Activated CD4-positive, alpha-beta T cell treated with anti-CD3 and anti-CD28 coated beads, Interleukin-2, amount 50 U/mL, for 4 hours (primary cell): ENCODE data around the gene MISP.

ENCODE experiments used
- DNase-seq, 2 experiments: peaks; one replicate each; pipeline ENCODE4 v3.0.0-alpha.2; 2020

The MISP gene

GRCh38 chr19:778910-779653, 28.2 kb downstream of the MISP start:
- DNase-seq = no peak

DNA sequence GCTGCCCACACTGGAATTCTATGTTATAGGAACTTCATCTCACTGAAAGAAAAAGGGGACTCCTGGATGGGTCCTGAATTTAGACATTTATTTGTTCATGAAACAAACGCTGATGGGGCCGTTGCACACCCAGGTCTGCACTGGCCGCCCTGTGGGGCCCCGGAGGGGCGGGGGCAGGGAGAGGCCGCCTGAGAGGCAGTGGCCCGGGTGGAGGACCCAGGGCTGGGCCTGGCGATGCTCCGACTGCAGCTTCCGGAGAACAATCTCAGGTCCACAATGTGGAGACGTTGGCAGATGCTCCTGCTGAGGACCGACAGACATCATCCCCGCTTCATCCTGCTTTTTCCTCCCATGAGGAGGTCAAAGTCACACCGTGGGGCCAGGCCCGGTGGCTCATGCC, 30.0 kb downstream of the MISP start:
- no peak for DNase-seq

- no peak for DNase-seq
Measured at GRCh38 chr19:781800-782184, 30.9 kb downstream of the MISP start.

- DNase-seq = no peak
Measured at GRCh38 chr19:782185-782877, 31.4 kb downstream of the MISP start.

DNA sequence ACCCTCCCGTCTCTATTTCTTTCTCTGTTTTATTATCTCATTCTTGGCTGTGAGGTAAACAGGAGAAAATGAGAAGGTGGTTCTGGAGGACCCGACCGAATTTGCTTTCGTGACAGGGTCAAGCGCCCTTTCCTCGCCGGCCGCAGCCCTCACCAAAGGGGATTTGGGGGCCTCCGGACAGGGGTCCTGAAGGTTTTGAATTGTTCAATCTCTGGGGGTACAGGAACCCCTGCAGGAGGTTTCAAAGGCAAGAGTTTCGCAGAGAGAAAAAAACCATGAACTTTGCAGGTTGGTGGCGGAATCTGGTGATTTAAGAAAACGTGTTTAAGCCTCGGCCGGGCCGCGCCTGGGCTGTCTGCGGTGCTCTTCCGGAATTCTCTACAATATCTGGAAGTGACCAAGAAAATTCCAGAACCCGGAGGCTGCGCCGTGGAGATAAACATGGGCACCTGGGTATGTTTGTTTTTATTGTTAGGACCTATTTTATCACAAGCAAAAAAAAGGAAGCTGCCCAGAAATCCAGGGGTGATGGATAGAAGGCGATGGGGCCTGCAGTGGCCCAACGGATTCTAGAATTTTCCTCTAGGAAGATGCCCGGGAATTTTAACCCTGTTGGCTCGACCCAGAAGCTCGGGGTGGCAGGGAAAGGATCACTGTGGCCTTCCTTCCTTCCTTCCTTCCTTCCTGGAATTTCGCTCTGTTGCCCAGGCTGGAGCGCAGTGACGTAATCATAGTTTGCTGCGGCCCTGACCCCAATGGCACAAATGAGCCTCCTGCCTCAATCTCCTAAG, 32.2 kb downstream of the MISP start:
- no peak for DNase-seq

DNA sequence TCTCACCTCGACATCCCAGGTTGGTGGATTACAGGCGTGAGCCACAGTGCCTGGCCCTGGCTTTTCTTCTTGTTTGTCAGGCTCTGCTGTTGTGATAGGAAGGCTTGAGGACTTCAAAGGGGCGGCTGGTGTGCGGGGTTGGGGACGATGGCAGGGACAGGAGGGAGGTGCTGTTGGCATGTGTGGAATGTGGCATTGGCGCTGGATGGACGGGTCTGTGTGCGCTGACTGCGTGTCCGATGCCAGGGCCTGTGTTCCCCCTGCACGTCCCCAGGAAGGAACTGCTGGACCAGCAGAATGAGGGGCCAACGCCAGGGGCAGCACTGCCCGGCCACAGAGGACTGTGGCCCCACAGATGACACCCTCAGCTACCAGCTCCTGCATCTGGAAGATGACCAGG, 33.6 kb downstream of the MISP start:
- DNase-seq = no peak

DNA sequence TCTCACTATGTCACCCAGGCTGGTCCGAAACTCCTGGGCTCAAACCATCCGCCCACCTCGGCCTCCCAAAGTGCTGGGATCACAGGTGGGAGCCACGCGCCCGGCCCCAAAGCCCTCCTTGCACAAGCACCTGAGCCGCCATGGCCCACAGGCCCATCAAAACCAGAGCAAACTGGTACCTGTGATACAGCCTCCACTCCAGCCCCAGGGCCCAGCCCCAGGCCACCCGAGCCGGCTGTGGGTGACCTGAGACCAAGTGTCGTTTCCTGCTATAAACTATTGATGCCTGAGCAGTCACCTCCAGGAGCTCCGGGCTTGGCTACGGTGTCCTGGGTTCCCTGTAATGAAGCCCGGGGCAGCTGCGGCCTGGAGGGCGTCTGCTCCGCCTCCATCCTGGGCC, 36.6 kb downstream of the MISP start:
- no peak for DNase-seq

DNA sequence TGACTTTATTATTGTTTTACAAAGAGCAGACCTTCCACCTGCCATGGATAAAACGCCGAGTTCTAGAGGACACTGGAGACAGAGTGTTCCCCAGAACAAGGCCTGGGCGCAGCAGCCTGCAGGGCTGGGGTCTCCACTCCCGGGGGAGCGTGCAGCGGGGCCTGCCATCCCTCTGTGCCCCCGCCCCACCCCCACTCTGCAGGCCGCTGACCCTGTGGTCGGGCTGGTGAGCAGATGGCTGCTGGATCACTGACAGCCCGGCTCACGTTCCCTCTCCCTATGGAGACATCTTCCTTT, 37.7 kb downstream of the MISP start:
- DNase-seq = no peak

DNA sequence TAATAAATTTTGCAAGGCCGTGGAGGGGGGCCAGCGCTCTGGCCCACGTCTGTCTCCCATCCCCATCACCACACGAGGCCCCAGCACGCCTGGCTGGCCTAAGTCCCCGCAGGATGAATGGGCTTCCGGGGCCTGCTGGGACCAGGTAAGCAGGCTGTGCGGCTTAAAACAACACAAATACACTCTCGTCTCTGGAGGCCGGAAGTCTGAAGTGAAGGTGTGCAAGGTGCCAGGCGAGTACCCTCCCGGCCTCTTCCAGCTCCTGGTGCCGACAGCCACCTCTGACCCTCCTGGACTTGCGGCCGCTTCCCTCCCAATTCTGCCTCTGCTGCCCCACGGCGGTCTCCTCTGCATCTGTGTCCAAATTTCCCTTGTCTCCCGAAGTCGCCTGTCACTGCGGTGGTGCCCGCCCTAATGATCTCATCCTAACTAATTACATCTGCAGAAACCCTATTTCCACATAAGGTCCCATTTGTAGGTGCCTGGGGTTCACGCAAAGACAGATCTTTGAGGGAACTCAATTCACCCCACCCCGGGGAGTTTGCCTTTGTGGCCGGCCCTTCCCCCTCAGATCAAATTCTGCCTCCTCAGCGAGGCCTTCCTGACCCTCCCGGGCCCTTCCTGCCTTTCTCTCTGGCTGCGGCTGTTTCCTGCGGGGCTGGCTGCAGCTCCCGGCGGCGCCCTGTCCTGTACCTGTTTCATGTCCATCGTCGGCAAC, 38.2 kb downstream of the MISP start:
- no peak for DNase-seq

- no peak for DNase-seq
Measured at GRCh38 chr19:789701-790060, 38.8 kb downstream of the MISP start.

GRCh38 chr19:791007-791566, 40.2 kb downstream of the MISP start:
- DNase-seq = no peak

- no peak for DNase-seq
Measured at GRCh38 chr19:791567-792305, 40.8 kb downstream of the MISP start.

GRCh38 chr19:792306-792885, 41.5 kb downstream of the MISP start:
- no peak for DNase-seq

DNA sequence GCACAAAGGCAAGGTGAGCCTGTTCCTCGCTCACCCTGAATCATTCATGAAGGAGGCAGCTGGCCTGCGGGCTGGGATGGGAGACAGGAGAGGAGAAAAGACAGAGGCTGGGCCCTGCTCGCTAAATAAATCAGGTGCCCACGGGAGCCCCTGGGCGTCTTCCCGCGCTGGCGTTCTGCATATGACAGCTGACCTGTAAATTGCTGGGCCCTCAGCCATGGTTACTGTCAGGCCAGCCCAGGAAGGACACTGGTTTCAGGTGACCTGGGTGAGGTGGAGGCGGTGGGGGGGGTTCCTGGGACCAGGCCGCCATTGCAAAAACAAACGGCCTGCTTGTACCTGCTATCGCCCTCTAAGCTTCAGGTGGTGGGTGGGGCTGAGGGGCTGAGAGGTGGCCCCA, 42.9 kb downstream of the MISP start:
- no peak for DNase-seq

DNA sequence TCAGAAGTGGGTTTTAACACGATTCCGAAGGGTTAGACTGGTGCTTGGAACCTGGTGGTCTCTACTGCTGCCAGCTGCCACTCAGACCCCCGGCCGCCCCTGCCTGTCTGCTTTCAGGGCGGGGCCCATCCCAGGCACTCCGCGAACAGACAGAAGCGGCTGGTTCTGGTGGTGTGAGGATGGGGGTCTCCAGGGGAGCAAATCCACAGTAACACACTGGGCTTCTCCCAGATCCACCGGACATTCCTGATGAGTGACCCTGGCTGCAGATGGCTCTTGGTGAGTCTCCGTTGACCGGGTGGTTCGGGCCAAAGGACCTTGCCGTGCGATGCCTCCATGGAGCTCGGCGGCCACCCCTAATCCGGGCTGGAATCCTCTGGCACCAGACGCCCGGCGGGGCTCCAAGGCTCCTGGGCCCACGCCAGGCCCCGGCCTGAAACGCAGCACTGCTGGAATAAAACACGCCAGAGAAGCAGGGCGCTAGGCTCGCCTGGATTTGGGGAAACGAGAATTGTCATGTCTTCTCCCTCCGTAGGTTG, 44.2 kb downstream of the MISP start:
- DNase-seq = no peak

DNA sequence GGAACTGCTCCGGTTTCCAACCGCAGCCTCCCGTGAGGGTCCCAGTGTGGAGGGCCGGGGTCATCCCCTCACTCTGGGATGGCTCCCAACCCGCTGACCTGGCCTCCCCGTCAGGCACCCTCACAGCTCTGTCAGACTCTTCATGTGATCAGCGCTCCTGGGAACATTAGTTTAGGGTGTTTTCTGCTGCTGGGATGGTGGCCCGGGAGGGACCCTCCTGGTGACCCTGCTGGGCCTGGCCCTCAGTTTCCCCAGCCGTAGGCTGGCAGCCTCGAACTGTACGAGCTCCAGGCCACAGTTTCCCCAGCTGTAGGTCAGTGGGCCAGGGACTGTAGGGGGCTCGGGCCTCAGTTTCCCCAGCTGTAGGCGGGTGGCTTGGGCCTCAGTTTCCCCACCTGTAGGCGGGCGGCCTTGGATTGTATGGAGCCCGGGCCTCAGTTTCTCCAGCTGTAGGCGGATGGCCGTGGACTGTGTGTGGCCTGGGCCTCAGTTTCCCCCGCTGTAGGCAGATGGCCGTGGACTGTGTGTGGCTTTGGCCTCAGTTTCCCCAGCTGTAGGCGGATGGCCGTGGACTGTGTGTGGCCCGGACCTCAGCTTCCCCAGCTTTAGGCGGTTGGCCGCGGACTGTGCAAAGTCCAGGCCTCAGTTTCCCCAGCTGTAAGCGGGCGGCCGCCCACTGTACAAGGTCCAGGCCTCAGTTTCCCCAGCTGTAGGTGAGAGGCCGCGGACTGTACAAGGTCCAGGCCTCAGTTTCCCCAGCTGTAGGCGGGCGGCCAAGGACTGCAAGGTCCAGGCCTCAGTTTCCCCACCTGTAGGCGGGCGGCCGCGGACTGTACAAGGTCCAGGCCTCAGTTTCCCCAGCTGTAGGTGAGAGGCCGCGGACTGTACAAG, 45.0 kb downstream of the MISP start:
- no peak for DNase-seq

- DNase-seq = peak; percentile 99 to 100
Measured at GRCh38 chr19:796692-797527, 46.0 kb downstream of the MISP start, which contains the start of gene PTBP1. PTBP1 (plus strand) TSS chr19:797452; CDS start chr19:797498, 46 bp downstream.

DNA sequence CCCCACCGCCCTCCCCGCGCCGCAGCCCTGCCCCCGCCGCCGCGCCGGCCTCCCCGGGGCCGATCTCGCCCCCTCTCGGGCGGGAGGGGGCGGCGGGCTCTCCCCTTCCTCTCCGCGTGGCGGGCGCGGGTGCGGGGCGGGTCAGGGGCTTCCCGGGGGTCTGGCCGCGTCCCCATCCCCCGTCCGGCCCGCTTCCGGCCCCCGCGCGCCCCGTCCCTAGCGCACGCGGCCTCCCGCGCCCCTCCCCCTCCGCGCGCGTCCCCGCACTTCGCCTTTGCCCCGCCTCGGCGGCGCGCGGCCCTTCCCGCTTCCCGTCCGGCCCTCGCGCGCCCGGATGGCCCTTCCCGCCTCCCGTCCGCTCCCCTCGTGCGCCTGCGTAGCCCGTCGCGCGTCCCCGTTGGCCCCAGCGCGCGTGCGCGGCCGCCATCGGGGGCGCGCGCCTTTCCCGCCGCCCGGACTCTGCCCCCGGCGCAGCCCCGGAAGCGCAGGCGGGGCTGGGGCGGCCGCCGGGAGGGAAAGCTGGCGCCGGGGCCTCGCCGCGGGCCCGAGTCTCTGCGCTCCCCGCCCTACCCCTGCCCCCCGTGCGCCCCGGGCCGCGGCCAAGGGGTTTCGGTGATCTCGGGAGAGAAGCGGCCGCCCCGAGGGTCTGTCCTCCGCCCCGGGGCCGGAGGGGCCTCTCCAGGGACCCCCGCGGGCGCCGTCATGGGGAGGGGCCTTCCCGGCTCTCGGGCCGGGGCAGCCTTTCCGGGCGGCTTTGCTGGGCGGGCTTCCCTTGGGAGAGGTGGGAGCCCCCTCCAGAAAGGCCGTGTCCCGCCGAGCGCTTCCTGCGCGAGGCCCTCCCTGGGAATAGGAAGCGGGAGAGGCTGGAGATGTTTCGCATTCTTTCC, 46.9 kb downstream of the MISP start:
- DNase-seq = peak; percentile 69 to 74
